Neutrophil (primary cell): ENCODE results near the gene BCLAF1.

Source experiments
- H3K27ac ChIP-seq: fragments of 200-600 bp; sonication (generic); 2 replicates; pipeline ENCODE4 v1.5.1; 2016; ENCODE audit warnings: mild to moderate bottlenecking, moderate library complexity
- H3K27me3 ChIP-seq: fragments of 200-600 bp; sonication (generic); 2 replicates; pipeline ENCODE4 v1.6.0; 2016; ENCODE audit warnings: mild to moderate bottlenecking
- H3K36me3 ChIP-seq: fragments of 200-600 bp; sonication (generic); 2 replicates; pipeline ENCODE4 v1.5.1; 2017
- H3K4me1 ChIP-seq, 2 experiments: fragments of 200-600 bp in 1 of 2; sonication (generic) in 1 of 2; 1 replicate in 1 of 2; 2 replicates in 1 of 2; pipeline versions ENCODE4 v1.5.1 to v1.6.1; 2013 to 2016; ENCODE audit warnings: low read depth in 1 of 2, low read length in 1 of 2, mild to moderate bottlenecking in 1 of 2, moderate library complexity in 1 of 2; ENCODE audit not compliant: control insufficient read depth in 1 of 2, insufficient read depth in 1 of 2
- H3K4me3 ChIP-seq, 2 experiments: fragments of 200-600 bp in 1 of 2; sonication (generic) in 1 of 2; 1 replicate in 1 of 2; 2 replicates in 1 of 2; pipeline ENCODE4 v1.5.1; 2013 to 2016; ENCODE audit warnings: low read depth in 1 of 2, low read length in 1 of 2, mild to moderate bottlenecking in 1 of 2, moderate library complexity in 1 of 2
- H3K9me3 ChIP-seq: fragments of 200-600 bp; sonication (generic); 2 replicates; pipeline ENCODE4 v1.5.1; 2016
- CTCF ChIP-seq: fragments of 200-600 bp; sonication (generic); IDR thresholded peaks from 2 replicates; pipeline ENCODE4 v1.5.1; 2016; ENCODE audit warnings: antibody characterized with exemption

BCLAF1 gene

DNA sequence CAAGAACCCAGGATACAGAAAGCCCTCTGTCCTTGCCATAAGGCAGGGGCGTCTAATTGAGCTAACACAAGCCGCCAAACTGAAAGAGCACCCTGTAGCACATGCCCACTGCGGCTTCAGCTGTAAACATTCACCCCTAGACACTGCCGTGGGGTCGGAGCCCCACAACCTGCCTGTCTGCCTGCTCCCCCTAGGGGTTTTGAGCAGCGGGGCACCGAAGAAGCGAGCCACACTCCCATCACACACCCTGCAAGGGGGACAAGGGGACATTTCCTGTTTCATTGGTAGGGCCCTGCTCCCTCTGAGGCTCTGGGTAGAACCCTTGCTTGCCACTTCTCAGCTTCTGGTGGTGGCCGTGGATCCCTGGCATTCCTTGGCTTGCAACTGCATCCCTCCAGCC, 45.2 kb upstream of the BCLAF1 start:
- no peak for TF ChIP-seq CTCF
- H3K9me3 ChIP-seq = no peaks in the 10 kb centered on the region

GRCh38 chr6:136334465-136334846, 44.8 kb upstream of the BCLAF1 start:
- no peaks in the 10 kb centered on the region for H3K9me3 ChIP-seq
- no peak for TF ChIP-seq CTCF
- H3K27ac ChIP-seq = no peak overlapping the region
- H3K36me3 ChIP-seq = no peaks in the 10 kb centered on the region
- no peaks in the 10 kb centered on the region for H3K27me3 ChIP-seq
- no peaks in the 10 kb centered on the region for H3K4me1 ChIP-seq
- H3K4me3 ChIP-seq = no peak overlapping the region

More for the DNA sequence above, 45.2 kb upstream of the BCLAF1 start:
- no peaks in the 10 kb centered on the region for H3K36me3 ChIP-seq
- H3K27me3 ChIP-seq = no peaks in the 10 kb centered on the region
- H3K4me1 ChIP-seq = no peaks in the 10 kb centered on the region
- H3K4me3 ChIP-seq = no peak overlapping the region
- no peak overlapping the region for H3K27ac ChIP-seq

DNA sequence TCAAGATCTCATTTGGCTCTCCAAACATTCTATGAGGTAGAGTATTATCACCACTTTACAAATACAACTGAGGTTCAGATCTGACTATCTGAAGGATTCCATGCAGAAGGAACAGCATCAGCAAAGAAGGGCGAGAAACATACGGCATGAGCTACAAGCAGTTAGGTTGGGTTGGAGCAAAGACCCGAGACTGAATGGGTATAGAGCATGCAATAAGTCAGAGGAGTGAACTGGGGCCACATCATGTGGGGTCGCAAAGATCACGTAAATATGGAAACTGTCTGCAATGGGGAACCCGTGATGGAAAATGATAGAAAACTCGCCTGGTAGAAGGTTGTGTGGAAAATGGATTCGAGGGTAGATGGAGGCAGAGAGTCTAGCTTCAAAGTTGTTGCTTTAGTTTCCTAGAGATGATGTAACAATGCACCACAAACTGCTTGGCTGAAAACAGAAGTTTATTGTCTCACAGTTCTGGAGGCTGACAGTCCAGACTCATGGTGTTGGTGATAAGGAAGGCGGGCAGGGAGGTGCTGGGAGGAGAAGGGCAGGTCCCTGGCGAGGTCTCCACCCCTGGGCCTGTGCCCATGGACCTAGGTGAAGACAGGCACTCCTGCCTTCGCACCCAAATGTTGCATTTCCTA, 44.3 kb upstream of the BCLAF1 start:
- no peak overlapping the region for H3K27ac ChIP-seq
- no peaks in the 10 kb centered on the region for H3K27me3 ChIP-seq
- no peaks in the 10 kb centered on the region for H3K9me3 ChIP-seq
- TF ChIP-seq CTCF = no peak
- no peak overlapping the region for H3K4me3 ChIP-seq
- no peaks in the 10 kb centered on the region for H3K4me1 ChIP-seq
- H3K36me3 ChIP-seq = no peaks in the 10 kb centered on the region

- no peaks in the 10 kb centered on the region for H3K9me3 ChIP-seq
- H3K4me3 ChIP-seq = no peak overlapping the region
- no peaks in the 10 kb centered on the region for H3K4me1 ChIP-seq
- H3K36me3 ChIP-seq = no peaks in the 10 kb centered on the region
- H3K27me3 ChIP-seq = no peaks in the 10 kb centered on the region
- no peak overlapping the region for H3K27ac ChIP-seq
- TF ChIP-seq CTCF = no peak
Measured at GRCh38 chr6:136331461-136331860, 41.8 kb upstream of the BCLAF1 start.

GRCh38 chr6:136330634-136331033, 41.0 kb upstream of the BCLAF1 start:
- no peaks in the 10 kb centered on the region for H3K9me3 ChIP-seq
- H3K4me3 ChIP-seq = no peak overlapping the region
- TF ChIP-seq CTCF = no peak
- H3K27me3 ChIP-seq = no peaks in the 10 kb centered on the region
- H3K4me1 ChIP-seq = no peaks in the 10 kb centered on the region
- no peaks in the 10 kb centered on the region for H3K36me3 ChIP-seq
- no peak overlapping the region for H3K27ac ChIP-seq
